Measurements from ENCODE around the gene HNRNPA0.
"Not testable (repeated sequence)": the region's sequence is repeated elsewhere in the genome, so short reads cannot be mapped to it uniquely, and the experiment has no call there.

Gene HNRNPA0

DNA sequence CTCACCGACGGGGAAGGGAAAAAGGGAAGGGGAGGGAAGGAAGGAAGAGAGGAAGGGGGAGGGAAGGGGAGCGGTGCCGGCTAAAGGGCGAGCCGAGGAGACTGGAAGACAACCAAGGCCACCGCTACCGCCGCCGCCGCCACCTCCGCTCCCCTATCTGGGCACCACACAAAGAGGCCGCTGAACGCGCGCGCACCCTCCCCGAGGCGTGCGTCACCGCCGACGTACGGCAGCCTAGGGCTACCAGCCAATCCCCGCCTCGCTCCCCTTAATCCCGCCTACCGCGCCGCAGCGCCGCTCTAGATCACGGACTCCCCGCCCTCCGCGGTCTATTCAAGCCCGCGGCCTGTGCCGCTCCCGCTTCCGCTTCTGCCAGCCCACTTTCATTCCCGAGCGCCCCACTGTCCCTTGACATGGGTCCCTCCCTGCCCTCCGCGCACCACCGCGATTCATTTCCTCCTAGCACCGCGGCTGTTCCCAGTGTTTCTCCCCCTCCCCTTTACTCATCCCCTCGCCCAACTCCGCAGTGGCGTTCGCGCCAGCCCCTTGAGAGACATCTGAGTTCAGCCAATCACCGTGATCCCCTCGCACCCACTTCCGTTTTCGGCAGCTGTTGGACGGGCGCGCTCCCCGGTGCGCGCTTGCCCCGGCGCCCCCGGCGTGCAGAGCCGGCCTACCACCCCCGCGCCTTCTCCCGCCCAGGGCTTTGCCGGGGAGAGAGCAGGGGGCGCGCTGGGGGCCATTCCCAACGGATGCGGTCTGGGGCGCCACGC, at the start of gene HNRNPA0:
Gene HNRNPA0 (minus strand): TSS at position 176 of the 773 bp plus-strand sequence. CDS start 297 bp downstream, outside the sequence.
- Mint-ChIP-seq H3K27me3 (peaks cover 14% of the 10 kb centered on the region), H3K4me3 (peak within 1 kb of the TSS; percentile 96), H3K36me3 (peaks cover 40% of the 10 kb centered on the region), H3K27ac (peak within 1 kb of the TSS; percentile 100), H3K9me3 (no peaks in the 10 kb centered on the region), H3K4me1 (peaks cover 31% of the 10 kb centered on the region)
- peak; percentile 97 for DNase-seq
- CTCF ChIA-PET = interaction anchor here (0.9 to 3.0 kb wide), 6 partner anchors 12 to 282 kb away, joined by 3 to 18 read pairs (median 5); partner anchors contain the start of gene KLHL3

DNA sequence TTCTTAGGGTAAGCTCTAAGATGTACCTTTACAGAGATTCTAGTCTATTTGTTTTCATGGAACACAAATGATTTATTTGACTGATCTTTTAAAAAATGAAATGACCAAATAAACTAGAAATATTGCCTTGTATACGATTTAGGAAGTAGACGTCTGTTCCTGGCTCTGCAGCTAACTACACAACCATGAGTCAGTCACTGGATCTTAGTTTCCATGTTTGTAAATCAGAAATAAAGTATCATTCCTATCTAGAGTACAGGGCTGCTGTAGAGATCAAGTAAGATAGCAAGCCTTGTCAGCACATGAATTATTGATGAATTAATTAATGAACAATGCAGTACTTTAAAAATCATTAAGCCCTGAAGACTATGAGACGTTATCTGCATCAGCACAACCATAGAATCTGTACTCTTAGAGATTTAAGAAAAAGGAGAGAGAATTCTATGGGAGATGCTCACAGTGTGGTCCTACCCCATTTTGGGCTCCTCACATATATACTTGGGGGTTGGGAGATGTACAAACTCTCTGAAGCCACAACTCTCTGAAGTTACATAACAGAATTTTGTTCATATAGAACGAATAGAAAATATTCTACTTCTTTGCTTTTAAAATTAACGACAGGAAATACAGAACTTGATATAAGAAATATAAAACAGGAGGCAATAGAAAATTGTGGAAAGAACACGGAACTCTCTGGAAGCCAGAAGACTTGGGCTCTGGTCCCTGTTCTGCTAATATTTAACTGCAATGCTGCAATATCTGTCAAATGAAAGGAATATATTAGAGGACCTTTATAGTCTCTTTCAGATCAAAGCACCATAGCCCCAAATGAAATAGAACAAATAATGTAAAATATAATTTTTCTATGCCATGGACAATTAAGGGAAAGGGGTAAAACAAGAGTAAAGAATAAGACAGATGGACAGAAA, 48.4 kb upstream of the HNRNPA0 start:
- H3K4me1 Mint-ChIP-seq = no peaks in the 10 kb centered on the region
- peaks cover 5% of the 10 kb centered on the region for H3K27me3 Mint-ChIP-seq
- H3K4me3 Mint-ChIP-seq = no peak overlapping the region
- H3K36me3 Mint-ChIP-seq = no peaks in the 10 kb centered on the region
- no peak overlapping the region for H3K27ac Mint-ChIP-seq
- CTCF ChIA-PET = interaction anchor here (0.7 to 1.2 kb wide), 2 partner anchors 25 to 173 kb away, joined by 3 read pairs; no protein-coding TSS in a partner anchor
- no peaks in the 10 kb centered on the region for H3K9me3 Mint-ChIP-seq
- no peak for DNase-seq

DNA sequence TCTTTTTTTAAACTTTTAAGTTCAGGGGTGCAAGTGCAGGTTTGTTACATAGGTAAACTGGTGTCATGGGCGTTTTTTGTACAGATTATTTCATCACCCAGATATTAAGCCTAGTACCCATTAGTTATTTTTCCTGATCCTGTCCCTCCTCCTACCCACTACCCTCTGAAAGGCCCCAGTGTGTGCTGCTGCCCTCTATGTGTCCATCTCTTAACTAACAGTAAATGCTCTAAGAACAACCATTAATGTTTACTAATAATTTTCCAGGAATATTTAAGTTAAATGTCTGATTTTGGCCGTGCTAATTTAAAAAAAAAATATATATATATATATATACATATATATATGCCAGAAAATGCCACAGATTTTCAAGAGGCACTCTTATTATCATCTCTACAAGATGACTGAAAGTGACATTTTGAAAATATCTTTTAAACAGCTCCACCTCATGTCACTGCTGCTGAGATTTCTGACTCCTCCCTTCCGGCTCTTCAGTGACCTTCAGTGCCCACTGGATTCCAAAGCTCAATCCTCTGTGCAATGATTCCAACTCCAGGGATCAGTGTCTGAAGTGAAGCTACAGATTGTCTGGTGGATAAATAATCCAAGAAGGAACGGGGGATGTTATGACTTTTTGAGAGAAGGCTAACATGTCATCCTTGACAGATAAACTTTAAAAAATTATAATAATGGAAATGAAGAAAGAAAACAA, 46.7 kb upstream of the HNRNPA0 start:
- no peak for DNase-seq
- no peaks in the 10 kb centered on the region for H3K4me1 Mint-ChIP-seq
- H3K4me3 Mint-ChIP-seq = no peak overlapping the region
- H3K27ac Mint-ChIP-seq = no peak overlapping the region
- H3K36me3 Mint-ChIP-seq = no peaks in the 10 kb centered on the region
- H3K9me3 Mint-ChIP-seq = no peaks in the 10 kb centered on the region
- peaks cover 5% of the 10 kb centered on the region for H3K27me3 Mint-ChIP-seq
- CTCF ChIA-PET = interaction anchor here (1.2 kb wide), 1 partner anchor 171 kb away, joined by 3 read pairs; no protein-coding TSS in a partner anchor

DNA sequence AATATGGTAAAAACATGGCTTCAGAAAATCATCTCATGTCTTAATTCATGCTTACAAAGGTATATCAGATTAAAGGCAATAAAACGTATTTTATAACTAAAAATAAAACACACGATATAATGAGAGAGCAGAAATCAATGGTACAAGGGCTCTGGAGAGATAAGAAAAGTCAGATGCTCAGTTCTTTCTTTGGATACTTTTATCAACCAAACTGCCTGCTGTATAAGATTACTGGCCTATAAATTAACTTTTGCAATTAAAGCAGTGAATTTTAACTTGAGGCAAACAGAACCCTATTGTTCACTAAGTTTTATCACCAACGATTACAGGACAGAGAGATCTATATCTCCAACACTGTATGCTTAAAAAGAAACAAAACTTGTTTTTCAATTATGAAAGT, 42.1 kb upstream of the HNRNPA0 start:
- Mint-ChIP-seq H3K36me3 (no peaks in the 10 kb centered on the region), H3K4me3 (no peak overlapping the region), H3K27me3 (peaks cover 5% of the 10 kb centered on the region), H3K4me1 (no peaks in the 10 kb centered on the region), H3K9me3 (no peaks in the 10 kb centered on the region), H3K27ac (no peak overlapping the region)
- no peak for DNase-seq
- CTCF ChIA-PET = no interaction called here

DNA sequence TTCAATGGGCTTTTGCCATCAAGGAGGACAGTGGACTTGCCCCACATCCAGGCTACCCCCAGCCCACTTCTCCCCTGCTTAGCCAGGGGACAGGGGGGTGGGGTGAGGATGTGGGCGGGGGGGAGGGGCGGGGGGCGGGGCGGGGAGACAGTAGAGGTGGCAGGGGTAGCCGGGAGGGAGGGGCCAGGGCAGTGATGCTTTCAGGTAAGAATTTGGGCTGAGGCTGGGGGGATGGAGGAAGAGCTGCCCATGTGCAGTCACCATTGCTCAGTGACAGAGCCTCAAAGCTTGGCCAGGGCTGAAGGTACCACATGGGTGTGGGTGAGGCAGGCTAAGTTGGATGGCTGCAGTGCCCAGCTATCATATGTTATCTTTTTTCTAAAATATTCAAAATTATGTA, 40.7 kb upstream of the HNRNPA0 start:
- no peaks in the 10 kb centered on the region for H3K36me3 Mint-ChIP-seq
- DNase-seq = no peak
- no peaks in the 10 kb centered on the region for H3K27me3 Mint-ChIP-seq
- H3K27ac Mint-ChIP-seq = no peak overlapping the region
- CTCF ChIA-PET = interaction anchor here (0.9 kb wide), 1 partner anchor 237 kb away, joined by 3 read pairs; no protein-coding TSS in a partner anchor
- no peak overlapping the region for H3K4me3 Mint-ChIP-seq
- no peaks in the 10 kb centered on the region for H3K9me3 Mint-ChIP-seq
- H3K4me1 Mint-ChIP-seq = no peaks in the 10 kb centered on the region

DNA sequence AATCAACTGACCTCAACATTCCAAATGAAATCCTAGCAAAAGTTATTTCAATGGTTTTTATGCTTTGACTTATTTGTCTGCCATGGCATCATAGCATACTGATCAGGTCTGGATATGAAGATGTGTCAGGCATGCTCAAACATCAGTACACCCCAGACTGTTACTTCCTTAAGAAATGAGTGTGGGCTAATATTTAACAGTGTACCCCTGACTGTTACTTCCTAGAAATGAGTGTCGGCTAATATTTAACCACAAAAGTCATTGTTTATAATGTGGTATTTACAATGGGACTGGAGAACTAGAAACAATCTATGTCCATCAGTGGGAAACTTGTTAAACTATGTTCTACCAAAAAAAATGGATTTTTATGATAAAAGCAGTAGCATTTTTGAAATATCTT, 38.1 kb upstream of the HNRNPA0 start:
- CTCF ChIA-PET = interaction anchor here (1.4 kb wide), 1 partner anchor 13 kb away, joined by 8 read pairs; no protein-coding TSS in a partner anchor
- no peaks in the 10 kb centered on the region for H3K36me3 Mint-ChIP-seq
- H3K4me3 Mint-ChIP-seq = no peak overlapping the region
- no peaks in the 10 kb centered on the region for H3K27me3 Mint-ChIP-seq
- no peaks in the 10 kb centered on the region for H3K4me1 Mint-ChIP-seq
- no peak for DNase-seq
- peaks cover 2% of the 10 kb centered on the region for H3K9me3 Mint-ChIP-seq
- no peak overlapping the region for H3K27ac Mint-ChIP-seq

DNA sequence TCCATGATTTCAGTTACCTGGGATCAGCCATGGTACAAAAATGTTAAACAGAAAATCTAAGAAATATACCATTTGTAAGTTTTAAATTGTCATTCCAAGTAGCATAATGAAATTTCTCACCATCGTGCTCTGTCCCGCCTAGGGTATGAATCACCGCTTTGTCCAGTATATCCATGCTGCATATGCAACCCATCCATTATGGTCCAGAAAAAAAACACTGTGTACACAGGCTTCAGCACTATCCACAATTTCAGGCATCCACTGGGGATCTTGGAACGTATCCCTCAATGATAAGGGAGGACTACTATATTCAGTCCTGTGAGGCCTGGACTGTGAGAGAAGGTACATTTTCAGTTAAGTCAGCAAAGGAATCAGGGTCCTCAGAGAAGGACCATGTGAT, 37.6 kb upstream of the HNRNPA0 start:
- Mint-ChIP-seq H3K9me3 (peaks cover 2% of the 10 kb centered on the region), H3K4me1 (no peaks in the 10 kb centered on the region), H3K4me3 (no peak overlapping the region), H3K36me3 (no peaks in the 10 kb centered on the region), H3K27ac (no peak overlapping the region), H3K27me3 (no peaks in the 10 kb centered on the region)
- no peak for DNase-seq
- CTCF ChIA-PET = no interaction called here

DNA sequence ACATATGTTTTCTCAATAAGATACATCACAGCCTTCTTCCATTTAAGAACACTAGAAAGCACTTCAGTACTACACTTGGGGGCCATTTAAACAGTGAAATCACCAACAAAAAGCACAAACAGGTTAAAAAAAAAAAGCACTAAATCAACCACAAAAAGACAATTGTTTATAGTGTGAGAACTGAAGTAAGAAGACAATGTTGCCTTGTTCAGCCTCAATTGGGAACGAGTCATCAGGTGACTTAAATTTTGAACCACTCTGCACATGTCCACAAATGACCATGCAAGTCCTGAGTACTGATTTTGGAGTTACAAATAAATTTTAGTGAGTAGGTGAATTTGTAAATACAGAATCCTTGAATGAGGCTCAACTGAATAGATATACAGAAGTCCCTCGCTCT, 37.2 kb upstream of the HNRNPA0 start:
- CTCF ChIA-PET = no interaction called here
- H3K27ac Mint-ChIP-seq = no peak overlapping the region
- H3K27me3 Mint-ChIP-seq = peaks cover 4% of the 10 kb centered on the region
- no peak overlapping the region for H3K4me3 Mint-ChIP-seq
- H3K36me3 Mint-ChIP-seq = no peaks in the 10 kb centered on the region
- H3K4me1 Mint-ChIP-seq = no peaks in the 10 kb centered on the region
- no peak for DNase-seq
- H3K9me3 Mint-ChIP-seq = peaks cover 2% of the 10 kb centered on the region

DNA sequence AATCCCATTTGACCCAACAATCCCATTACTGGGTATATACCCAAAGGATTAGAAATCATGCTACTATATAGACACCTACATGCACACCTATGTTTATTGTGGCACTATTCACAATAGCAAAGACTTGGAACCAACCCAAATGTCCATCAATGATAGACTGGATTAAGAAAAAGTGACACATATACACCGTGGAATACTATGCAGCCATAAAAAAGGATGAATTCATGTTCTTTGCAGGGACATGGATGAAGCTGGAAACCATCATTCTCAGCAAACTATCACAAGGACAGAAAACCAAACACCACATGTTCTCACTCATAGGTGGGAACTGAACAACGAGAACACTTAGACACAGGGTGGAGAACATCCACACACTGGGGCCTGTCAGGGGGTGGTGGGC, 34.4 kb upstream of the HNRNPA0 start:
- H3K4me3 Mint-ChIP-seq, DNase-seq, CTCF ChIA-PET: not testable (repeated sequence)

DNA sequence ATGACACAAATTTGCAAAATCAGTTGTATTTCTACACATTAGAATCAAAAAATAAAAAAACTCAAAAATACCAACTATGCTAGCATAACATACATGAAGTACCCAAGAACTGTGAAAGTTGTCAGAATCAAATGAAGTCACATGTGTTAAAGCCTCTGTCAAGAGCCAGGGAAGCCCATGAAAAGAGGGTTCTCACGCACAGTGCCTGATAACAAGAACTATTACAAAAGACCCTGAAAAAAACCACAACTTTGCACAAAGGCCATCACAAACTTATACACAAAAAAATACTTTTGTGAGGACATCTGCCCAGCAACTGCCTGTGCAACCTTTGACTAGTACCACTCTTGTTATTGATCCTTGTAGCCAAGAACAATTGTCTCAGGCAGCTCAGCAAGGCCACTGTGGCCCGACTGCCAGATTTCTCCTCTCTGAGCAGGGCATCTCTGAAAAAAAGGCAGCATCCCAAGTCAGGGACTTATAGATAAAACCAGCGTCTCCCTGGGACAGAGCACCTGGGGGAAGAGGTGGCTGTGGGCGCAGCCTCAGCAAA, 28.9 kb upstream of the HNRNPA0 start:
- no peak for DNase-seq
- H3K4me1 Mint-ChIP-seq = no peaks in the 10 kb centered on the region
- H3K36me3 Mint-ChIP-seq = no peaks in the 10 kb centered on the region
- no peak overlapping the region for H3K4me3 Mint-ChIP-seq
- H3K9me3 Mint-ChIP-seq = no peaks in the 10 kb centered on the region
- peaks cover 15% of the 10 kb centered on the region for H3K27me3 Mint-ChIP-seq
- CTCF ChIA-PET = no interaction called here
- no peak overlapping the region for H3K27ac Mint-ChIP-seq

More for the DNA sequence above, 34.4 kb upstream of the HNRNPA0 start:
- not testable (repeated sequence) for H3K36me3 Mint-ChIP-seq, H3K27ac Mint-ChIP-seq, H3K4me1 Mint-ChIP-seq, H3K9me3 Mint-ChIP-seq
- H3K27me3 Mint-ChIP-seq = peaks cover 11% of the 10 kb centered on the region

DNA sequence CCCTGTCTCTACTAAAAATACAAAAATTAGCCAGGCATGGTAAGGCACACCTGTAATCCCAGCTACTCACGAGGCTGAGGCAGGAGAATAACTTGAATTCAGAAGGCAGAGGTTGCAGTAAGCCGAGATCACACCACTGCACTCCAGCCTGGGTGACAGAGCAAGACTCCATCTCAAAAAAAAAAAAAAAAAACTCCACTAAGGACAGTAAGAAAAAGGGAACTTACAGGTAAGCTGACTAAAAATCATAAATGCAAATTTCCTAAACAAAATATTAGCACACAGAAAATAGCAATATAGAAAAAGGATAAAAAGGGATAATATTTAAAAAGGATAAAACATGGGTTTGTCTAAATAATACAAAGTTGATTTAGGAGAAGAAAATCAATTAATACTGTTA, 27.9 kb upstream of the HNRNPA0 start:
- Mint-ChIP-seq H3K4me1 (no peaks in the 10 kb centered on the region), H3K36me3 (no peaks in the 10 kb centered on the region), H3K4me3 (no peak overlapping the region), H3K9me3 (no peaks in the 10 kb centered on the region), H3K27me3 (peaks cover 15% of the 10 kb centered on the region), H3K27ac (no peak overlapping the region)
- CTCF ChIA-PET = no interaction called here
- no peak for DNase-seq

DNA sequence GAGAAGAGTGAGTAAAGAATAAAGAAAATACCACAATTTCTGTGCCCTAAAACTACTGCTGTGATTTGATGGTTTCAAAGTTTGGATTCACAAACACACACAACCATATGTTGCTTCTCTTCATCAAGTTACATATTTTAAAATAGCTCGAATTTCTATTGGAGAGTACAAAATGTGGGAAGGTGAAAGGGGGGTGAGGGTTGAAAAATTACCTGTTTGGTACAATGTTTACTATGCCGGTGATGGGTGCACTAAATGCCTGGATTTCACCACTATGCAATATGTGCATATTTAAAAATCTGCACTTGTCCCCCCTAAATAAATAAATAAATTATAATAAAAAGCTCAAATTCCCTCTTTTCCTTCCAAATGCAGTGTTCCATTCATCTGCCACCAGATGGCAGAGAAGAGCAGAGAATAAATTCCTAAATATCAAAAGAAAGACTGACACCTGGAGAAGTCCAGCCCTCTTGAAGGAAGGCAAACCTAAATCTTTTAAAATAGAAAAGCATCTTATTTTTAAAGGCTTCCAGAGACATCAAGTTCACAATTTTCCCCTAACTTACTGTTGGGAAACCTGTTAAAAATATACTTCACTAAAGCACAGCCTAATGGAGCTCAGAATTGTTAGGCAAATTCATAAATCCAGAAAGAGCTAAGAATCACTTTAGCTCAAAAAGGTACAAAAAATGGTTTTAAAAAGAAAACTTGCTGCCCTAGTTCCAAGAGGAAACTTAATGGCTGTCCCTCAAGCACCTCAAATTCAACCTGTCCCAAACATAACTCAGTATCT, 24.8 kb upstream of the HNRNPA0 start:
- Mint-ChIP-seq H3K27ac (no peak overlapping the region), H3K4me3 (no peak overlapping the region), H3K9me3 (no peaks in the 10 kb centered on the region), H3K36me3 (no peaks in the 10 kb centered on the region), H3K27me3 (peaks cover 6% of the 10 kb centered on the region), H3K4me1 (no peaks in the 10 kb centered on the region)
- CTCF ChIA-PET = interaction anchor here (0.7 to 4.0 kb wide), 36 partner anchors 11 to 371 kb away, joined by 3 to 40 read pairs (median 4); partner anchors contain the start of gene PKD2L2
- DNase-seq = no peak

DNA sequence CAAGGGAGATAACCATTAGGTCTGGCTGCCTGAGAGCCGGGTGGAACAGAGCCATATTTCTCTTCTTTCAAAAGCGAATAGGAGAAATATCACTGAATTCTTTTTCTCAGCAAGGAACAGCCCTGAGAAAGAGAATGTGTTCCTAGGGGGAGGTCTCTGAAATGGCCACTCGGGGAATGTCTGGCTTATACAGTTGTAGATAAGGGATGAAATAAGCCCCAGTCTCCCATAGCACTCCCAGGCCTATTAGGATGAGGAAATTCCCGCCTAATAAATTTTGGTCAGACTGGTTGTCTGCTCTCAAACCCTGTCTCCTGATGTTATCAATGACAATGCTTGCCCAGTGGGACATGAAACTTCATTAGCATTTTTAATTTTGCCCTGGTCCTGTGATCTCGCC, 13.8 kb upstream of the HNRNPA0 start:
- H3K4me1 Mint-ChIP-seq, H3K4me3 Mint-ChIP-seq, DNase-seq, H3K27ac Mint-ChIP-seq, H3K36me3 Mint-ChIP-seq, CTCF ChIA-PET: not testable (repeated sequence)
- peaks cover 17% of the 10 kb centered on the region for H3K9me3 Mint-ChIP-seq
- H3K27me3 Mint-ChIP-seq = peaks cover 18% of the 10 kb centered on the region
